Immature natural killer cell (primary cell): ENCODE measurements around the gene IGF2. TPM values are rescaled to one million over a fixed set of nuclear protein-coding genes. Genes with fewer than 3 reads are reported as not detected.

ENCODE experiments used
- polyA plus RNA-seq, 3 donors: library from polyadenylated mRNA; unstranded; fragments of 300-500 nt; fragmentation: Illumina TruSeq; gene quantifications; one replicate each; pipeline ENCODE4 v1.2.3, GENCODE V29; 2021

IGF2 gene
- polyA plus RNA-seq, 3 donors from 2014 or later = not detected

Other genes starting within 250 kb of the IGF2 start
- under 1 TPM in 1 of 3 donors, not detected in 2; 0.35 TPM for gene PRR33, start 247.5 kb downstream of the IGF2 start, polyA plus RNA-seq
- gene TNNT3, start 219.7 kb downstream of the IGF2 start, polyA plus RNA-seq = not detected
- 10 to 100 TPM; 20.9 to 44.4 (median 42.4) TPM for gene MRPL23, start 192.1 kb downstream of the IGF2 start, polyA plus RNA-seq
- not detected for gene H19, start 141.5 kb downstream of the IGF2 start, polyA plus RNA-seq
- not detected for gene INS, start 21.8 kb upstream of the IGF2 start, polyA plus RNA-seq
- not detected for gene TH, start 32.4 kb upstream of the IGF2 start, polyA plus RNA-seq
- gene ASCL2, start 131.2 kb upstream of the IGF2 start, polyA plus RNA-seq = 10 to 100 TPM in 2 of 3 donors, 1 to 10 TPM in 1; 9.7 to 60.0 (median 18.2) TPM
- 10 to 100 TPM; 36.3 to 57.5 (median 36.6) TPM for gene C11orf21, start 162.5 kb upstream of the IGF2 start, polyA plus RNA-seq
- 100 to 1,000 TPM; 132 to 223 (median 200) TPM for gene TSPAN32, start 162.6 kb upstream of the IGF2 start, polyA plus RNA-seq
- 10 to 100 TPM; 33.1 to 56.9 (median 49.7) TPM for gene CD81, start 237.9 kb upstream of the IGF2 start, polyA plus RNA-seq